GM12801 (cell line): ENCODE results near the gene RYR2.

ENCODE experiments used
- TF ChIP-seq, protein P1 (sequence below): IDR thresholded peaks from one replicate; pipeline ENCODE4 v1.5.1; 2011; ENCODE audit warnings: control low read depth; ENCODE audit not compliant: insufficient read length; ENCODE audit errors: extremely low read depth

Gene RYR2

DNA sequence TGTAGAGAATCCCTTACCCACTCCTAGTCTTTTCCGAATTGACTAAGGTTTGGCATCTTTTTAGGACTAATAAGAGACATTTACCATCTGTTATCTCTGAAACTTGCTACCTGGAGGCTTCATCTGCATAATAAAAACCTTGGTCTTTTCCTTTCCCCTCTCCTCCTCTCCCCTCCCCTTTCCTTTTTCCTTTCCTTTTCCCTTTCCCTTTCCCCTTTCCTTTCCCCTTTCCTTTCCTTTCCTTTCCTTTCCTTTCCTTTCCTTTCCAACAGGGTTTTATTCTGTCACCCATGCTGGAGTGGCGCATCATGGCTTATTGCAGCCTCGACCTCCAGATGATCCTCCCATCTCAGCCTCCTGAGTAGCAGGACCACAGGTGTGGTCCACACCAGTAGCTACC is 195.7 kb downstream of the RYR2 start:
- TF ChIP-seq, protein P1, sequence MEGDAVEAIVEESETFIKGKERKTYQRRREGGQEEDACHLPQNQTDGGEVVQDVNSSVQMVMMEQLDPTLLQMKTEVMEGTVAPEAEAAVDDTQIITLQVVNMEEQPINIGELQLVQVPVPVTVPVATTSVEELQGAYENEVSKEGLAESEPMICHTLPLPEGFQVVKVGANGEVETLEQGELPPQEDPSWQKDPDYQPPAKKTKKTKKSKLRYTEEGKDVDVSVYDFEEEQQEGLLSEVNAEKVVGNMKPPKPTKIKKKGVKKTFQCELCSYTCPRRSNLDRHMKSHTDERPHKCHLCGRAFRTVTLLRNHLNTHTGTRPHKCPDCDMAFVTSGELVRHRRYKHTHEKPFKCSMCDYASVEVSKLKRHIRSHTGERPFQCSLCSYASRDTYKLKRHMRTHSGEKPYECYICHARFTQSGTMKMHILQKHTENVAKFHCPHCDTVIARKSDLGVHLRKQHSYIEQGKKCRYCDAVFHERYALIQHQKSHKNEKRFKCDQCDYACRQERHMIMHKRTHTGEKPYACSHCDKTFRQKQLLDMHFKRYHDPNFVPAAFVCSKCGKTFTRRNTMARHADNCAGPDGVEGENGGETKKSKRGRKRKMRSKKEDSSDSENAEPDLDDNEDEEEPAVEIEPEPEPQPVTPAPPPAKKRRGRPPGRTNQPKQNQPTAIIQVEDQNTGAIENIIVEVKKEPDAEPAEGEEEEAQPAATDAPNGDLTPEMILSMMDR, result no peak

DNA sequence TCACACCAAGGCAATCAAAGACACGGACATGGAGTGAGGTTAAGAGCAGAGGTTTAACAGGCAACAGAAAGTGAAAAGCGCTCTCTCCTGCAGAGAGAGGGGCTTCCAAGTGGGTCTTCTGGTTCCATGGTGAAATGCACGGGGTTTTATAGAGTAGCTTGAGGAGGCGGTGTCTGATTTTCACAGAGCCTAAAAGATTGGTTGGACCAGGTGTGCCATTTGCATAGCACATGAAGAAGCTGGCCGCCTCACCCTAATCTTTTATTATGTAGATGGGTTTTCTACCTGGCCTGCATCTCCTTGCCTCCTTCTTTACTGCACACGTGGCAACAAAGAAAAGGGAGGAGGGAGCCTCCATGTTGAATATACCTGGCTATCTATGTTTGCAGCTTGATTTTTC is 197.3 kb downstream of the RYR2 start:
- TF ChIP-seq, protein P1, result no peak

DNA sequence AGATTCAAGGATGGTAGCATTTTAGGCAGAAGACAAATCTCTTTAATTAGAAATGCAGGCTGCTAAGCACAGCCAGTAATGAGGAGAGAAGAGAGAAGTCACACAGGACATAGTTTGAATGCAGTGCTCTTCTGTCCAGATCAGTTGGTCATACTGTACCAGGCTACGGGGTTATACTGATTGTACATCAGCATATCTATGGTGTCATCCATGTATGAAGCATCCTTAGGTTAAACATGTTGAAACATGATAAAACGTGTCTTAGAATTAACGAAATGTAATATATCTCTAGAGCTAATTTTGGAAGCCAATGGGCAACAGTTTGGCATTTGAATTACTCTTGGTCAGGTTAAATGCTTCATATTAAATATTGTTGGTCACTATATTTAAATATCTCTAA is 199.1 kb downstream of the RYR2 start:
- TF ChIP-seq, protein P1, result no peak

DNA sequence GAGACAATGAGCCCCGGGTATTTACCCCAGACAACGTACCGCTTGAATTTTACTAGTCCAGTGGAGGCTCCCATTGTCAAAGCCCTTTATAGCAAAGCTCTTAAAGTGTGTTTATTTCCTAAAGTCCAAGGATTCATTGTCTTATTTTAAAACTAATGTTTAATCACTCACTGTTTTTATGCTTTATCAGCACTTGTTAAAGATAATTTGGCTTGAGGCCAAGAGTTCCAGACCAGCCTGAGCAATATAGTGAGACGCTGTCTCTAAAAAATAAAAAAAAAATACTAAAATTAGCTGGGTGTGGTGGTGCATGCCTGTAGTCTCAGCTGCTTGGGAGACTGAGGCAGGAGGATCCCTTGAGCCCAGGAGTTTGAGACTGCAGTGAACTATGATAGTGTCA is 202.8 kb downstream of the RYR2 start:
- TF ChIP-seq, protein P1, result no peak

DNA sequence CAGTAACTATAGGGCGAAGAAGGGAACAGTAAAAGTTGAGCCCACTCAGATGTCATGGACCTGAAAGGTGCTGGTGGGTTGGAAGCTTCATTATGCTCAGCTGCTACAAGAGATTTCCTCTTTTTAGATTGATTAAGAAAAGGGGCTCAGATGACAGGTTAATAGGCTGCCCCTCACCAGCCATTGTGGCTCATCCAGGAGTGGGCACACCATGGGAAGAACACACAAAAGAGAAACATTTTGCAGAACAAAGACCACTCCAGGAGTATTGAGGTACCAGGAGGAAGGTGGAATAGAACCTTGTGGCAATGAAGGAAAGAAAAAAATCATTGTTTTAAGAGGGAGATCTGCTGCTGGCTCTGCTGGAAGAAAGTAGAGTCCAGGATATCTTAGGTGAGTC is 205.5 kb downstream of the RYR2 start:
- TF ChIP-seq, protein P1, result no peak

DNA sequence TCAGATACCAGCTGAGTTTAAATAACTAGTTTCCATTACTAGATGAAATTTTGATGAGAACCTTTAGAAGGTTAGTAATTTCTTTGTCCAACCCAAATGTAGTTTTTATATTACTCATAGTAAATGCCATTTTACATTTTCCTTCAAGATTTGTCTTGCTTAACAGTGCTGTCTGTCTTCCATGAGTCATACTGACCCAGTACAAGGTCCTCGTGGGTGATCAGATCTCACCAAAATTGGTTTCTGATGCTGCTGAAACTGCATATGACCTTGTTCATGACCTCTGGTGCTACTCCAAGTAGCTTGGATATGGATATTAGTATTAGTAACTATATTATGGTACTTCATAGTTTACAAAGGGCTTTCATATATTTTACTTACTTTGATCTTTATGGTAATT is 207.1 kb downstream of the RYR2 start:
- TF ChIP-seq, protein P1, result no peak

DNA sequence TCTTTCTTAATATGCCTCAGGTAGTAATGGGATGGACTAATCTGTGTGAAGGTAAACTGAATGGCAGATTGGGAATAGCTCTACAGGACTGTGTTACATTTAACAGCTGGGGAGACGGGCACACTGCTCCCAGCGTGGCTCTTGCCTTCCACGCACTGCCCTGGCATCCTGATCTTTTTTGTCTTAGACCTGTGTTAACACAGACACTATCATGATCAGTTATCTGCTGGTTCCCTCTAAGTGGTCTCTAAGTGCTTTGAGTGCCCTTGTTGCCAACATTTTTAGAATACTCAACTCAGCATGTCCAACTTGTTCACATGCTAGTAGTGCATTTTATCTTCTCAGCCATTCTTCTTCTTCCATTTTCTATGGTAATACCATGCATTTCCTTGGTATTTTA is 208.1 kb downstream of the RYR2 start:
- TF ChIP-seq, protein P1, result no peak

DNA sequence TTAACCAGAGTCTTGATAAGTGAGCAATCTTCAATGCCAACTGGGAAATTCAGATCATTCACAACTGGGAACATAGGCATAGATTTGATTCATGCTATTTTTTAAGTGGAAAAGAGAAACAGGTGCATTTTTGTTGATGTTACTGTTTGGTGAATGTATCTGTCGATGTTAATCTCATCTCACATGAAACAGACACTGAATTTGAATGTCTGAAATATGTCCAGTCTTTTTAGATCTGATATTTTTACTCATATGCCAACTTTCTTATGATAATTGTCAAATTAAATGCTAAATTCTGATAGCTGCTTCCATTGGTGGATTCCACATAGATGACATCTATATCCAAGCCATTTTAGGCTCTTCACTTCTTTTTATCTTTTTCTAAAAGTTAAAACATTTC is 213.1 kb downstream of the RYR2 start:
- TF ChIP-seq, protein P1, result no peak
